ENCODE measurements around the gene ATXN7L3. TPM values are rescaled to one million over a fixed set of nuclear protein-coding genes. Genes with fewer than 3 reads are reported as not detected.

Gene ATXN7L3
- total RNA-seq, 1 donor from 2014 or later = 41.1 TPM

- DNase-seq (ENCODE audit: low read depth, low spot score) = no peak
Measured at GRCh38 chr17:44202756-44203155, 3.1 kb upstream of the ATXN7L3 start.

DNA sequence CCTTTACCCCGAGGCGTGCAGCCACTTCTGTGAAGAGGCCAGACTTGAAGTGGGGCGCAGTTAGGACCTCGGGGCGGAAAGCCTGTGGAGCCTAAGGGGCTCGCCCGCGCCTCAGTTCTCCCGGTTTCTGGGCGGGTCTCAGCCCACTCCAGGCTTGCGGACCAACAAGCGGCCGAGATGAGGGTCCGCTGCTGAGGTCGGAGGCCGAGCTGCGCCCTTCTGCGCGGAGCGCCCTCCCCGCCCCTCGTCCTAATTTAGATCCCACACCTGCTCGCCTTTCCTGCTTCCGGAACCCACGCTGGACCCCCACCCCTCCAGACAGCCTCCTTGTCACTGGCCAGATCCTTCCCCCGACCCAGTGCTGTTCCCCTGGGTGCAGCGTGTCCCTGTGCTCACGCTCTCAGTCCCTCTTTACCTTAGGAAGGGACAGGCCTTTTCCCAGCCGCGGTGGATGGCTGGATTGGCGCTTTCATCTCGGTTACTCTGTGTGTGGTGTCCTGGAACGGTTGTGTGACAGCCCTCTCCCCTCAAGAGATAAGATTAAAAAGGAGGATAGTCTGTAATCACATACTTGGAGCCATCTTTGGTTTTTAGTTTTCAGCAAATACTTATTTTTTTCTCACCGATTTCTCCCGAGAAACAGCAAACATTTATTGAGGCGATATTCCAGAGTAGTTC lies 933 bp upstream of the ATXN7L3 start:
- no peak for DNase-seq (ENCODE audit: low read depth, low spot score)

GRCh38 chr17:44198721-44199552 lies 747 bp downstream of the ATXN7L3 start:
- DNase-seq (ENCODE audit: low read depth, low spot score) = no peak

DNA sequence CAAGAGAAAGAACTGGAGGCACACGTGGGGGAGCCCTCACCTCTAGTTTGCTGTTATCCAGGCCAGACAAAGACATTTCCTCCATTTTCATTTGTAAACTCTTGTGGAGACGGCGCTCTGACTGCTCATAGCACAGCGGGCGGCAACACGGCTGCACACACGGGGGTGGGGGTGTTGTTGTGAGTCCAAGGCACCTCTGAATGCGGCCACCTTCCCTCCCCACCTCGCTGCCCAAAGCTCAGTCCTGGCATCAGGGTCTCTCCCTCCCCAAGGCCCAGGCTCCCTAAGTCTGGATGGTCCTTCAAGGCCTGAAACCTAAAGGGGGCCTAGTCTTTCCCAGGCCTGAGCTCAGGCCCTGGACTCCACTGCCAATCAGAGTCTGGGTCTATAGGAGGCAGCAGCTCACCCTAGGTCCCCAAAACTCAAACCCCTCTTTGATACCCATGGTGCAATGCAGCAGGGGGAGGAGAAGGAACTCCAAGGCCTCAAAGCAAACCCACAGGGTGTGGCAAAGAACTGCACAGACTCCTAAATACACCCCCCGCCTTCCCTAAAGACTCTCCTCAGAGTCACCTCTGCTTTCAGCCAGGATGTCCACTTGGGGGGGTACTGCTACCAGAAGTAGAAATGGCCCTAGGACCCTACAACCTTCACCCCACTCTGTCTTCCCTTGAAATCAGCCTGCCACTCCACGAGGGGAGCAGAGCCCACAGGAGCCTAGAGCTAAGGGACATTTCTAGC lies 1.5 kb downstream of the ATXN7L3 start:
- DNase-seq (ENCODE audit: low read depth, low spot score) = no peak

GRCh38 chr17:44197107-44197506 lies 2.6 kb downstream of the ATXN7L3 start:
- DNase-seq (ENCODE audit: low read depth, low spot score) = no peak

GRCh38 chr17:44193326-44194084 lies 6.2 kb downstream of the ATXN7L3 start:
- no peak for DNase-seq (ENCODE audit: low read depth, low spot score)

GRCh38 chr17:44192750-44193149 lies 6.9 kb downstream of the ATXN7L3 start:
- no peak for DNase-seq (ENCODE audit: low read depth, low spot score)

- no peak for DNase-seq (ENCODE audit: low read depth, low spot score)
Measured at GRCh38 chr17:44191941-44192496, 7.7 kb downstream of the ATXN7L3 start.

DNA sequence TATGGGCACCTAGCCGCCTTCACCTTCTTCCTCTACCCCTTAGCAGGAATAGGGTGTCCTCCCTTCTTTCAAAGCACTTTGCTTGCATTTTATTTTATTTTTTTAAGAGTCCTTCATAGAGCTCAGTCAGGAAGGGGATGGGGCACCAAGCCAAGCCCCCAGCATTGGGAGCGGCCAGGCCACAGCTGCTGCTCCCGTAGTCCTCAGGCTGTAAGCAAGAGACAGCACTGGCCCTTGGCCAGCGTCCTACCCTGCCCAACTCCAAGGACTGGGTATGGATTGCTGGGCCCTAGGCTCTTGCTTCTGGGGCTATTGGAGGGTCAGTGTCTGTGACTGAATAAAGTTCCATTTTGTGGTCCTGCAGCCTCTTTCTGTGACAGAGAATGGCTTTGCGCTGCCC lies 8.3 kb downstream of the ATXN7L3 start:
- no peak for DNase-seq (ENCODE audit: low read depth, low spot score)

- DNase-seq (ENCODE audit: low read depth, low spot score) = no peak
Measured at GRCh38 chr17:44190481-44190880, 9.2 kb downstream of the ATXN7L3 start.

- DNase-seq (ENCODE audit: low read depth, low spot score) = no peak
Measured at GRCh38 chr17:44188576-44189403, 10.9 kb downstream of the ATXN7L3 start.

GRCh38 chr17:44187131-44187899 lies 12.4 kb downstream of the ATXN7L3 start:
- no peak for DNase-seq (ENCODE audit: low read depth, low spot score)

GRCh38 chr17:44186307-44187130 lies 13.2 kb downstream of the ATXN7L3 start, which contains the start of gene TMUB2:
TMUB2 (plus strand) TSS chr17:44186972; CDS start chr17:44187709, 737 bp downstream.
- DNase-seq (ENCODE audit: low read depth, low spot score) = peak; percentile 98

GRCh38 chr17:44184212-44184810 lies 15.4 kb downstream of the ATXN7L3 start:
- DNase-seq (ENCODE audit: low read depth, low spot score) = no peak

DNA sequence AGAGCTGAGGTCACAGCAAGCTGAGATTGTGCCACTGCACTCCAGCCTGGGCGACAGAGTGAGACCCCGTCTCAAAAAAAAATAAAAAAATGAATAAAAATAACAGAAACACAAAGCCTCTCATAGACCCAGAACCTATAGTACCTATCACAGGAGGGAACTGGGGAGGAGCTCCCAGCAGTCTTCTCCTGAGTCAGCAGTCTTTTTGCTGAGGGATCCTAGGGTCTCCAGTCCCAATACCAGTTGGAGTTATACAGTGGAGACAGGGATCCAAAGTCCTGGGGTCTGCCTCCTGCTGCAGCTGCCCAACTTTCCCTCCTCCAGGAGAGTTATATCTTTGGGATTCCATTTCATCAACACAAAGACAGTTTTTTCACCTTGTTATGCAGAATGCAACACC lies 16.7 kb downstream of the ATXN7L3 start:
- no peak for DNase-seq (ENCODE audit: low read depth, low spot score)

- no peak for DNase-seq (ENCODE audit: low read depth, low spot score)
Measured at GRCh38 chr17:44178133-44178532, 21.6 kb downstream of the ATXN7L3 start.

DNA sequence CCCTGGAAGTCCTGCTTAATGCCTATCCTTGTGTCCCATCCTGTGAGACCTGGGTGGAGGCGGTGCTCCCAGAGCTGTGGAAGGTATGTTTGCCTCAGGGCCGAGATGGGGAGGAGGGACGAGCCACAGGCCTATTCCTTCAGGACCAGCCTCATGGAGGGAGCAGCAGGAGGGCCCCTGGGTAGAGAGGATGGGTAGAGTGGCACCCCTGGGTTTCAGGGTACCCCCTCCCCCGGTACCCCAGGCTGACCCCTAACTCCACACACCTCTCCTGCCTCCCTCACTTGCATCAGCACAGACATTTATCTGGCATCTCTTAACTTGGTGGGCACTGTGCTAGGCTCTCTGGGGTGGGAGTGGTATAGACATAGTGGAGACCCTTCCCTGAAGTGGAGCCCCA lies 22.0 kb downstream of the ATXN7L3 start:
- no peak for DNase-seq (ENCODE audit: low read depth, low spot score)
